HG02973 (cell line): Measurements from ENCODE around the gene ZNF563.
"Not testable (repeated sequence)": the region's sequence is repeated elsewhere in the genome, so short reads cannot be mapped to it uniquely, and the experiment has no call there.

Experiments
- ATAC-seq: cut with Tn5 transposase; IDR thresholded peaks from one replicate; pipeline ENCODE4 v1.9.1; 2021; ENCODE audit warnings: moderate library complexity; ENCODE audit not compliant: unreplicated experiment

Gene ZNF563

GRCh38 chr19:12333162-12334159 lies at the start of gene ZNF563:
Gene ZNF563 (minus strand): TSS chr19:12333633. CDS start chr19:12333482, 151 bp downstream.
- peak; percentile 78 for ATAC-seq

GRCh38 chr19:12380444-12380737 lies 47.0 kb upstream of the ZNF563 start:
- ATAC-seq = no peak

GRCh38 chr19:12379732-12380443 lies 46.5 kb upstream of the ZNF563 start:
- ATAC-seq = no peak

GRCh38 chr19:12374026-12374425 lies 40.6 kb upstream of the ZNF563 start:
- ATAC-seq = no peak

GRCh38 chr19:12365236-12366162 lies 32.1 kb upstream of the ZNF563 start, which contains the start of gene ZNF442:
Gene ZNF442 (minus strand): TSS chr19:12365683. CDS start chr19:12363631, 2,052 bp downstream.
- peak; percentile 84 for ATAC-seq

GRCh38 chr19:12364391-12365235 lies 31.2 kb upstream of the ZNF563 start:
- peak; percentile 22 for ATAC-seq

- not testable (repeated sequence) for ATAC-seq
Measured at GRCh38 chr19:12362236-12362635, 28.8 kb upstream of the ZNF563 start.

GRCh38 chr19:12353375-12353774 lies 19.9 kb upstream of the ZNF563 start:
- no peak for ATAC-seq

GRCh38 chr19:12350890-12351197 lies 17.4 kb upstream of the ZNF563 start:
- no peak for ATAC-seq

- no peak for ATAC-seq
Measured at GRCh38 chr19:12350185-12350889, 16.9 kb upstream of the ZNF563 start.

GRCh38 chr19:12346896-12347295 lies 13.5 kb upstream of the ZNF563 start:
- ATAC-seq = no peak

- ATAC-seq = no peak
Measured at GRCh38 chr19:12345197-12345596, 11.8 kb upstream of the ZNF563 start.

- ATAC-seq = peak; percentile 34
Measured at GRCh38 chr19:12331211-12331941, 2.1 kb downstream of the ZNF563 start.

- no peak for ATAC-seq
Measured at GRCh38 chr19:12330340-12330739, 3.1 kb downstream of the ZNF563 start.

GRCh38 chr19:12325690-12326089 lies 7.7 kb downstream of the ZNF563 start:
- no peak for ATAC-seq

GRCh38 chr19:12318782-12319413 lies 14.5 kb downstream of the ZNF563 start:
- no peak for ATAC-seq

- no peak for ATAC-seq
Measured at GRCh38 chr19:12314553-12314952, 18.9 kb downstream of the ZNF563 start.

GRCh38 chr19:12308891-12309290 lies 24.5 kb downstream of the ZNF563 start:
- not testable (repeated sequence) for ATAC-seq
